RWPE2 (cell line): ENCODE data around the gene NALCN.

Experiments used
- ATAC-seq: fragments of 200-7000 bp; cut with Tn5 transposase; 3 replicates; pipeline ENCODE4 v1.9.1; 2021; ENCODE audit warnings: low read depth
- DNase-seq: peaks from one replicate; pipeline ENCODE4 v3.0.0-alpha.2; 2020; ENCODE audit warnings: low spot score
- H3K27ac ChIP-seq: fragments of 450-650 bp; 2 replicates; pipeline ENCODE4 v1.5.1; 2017; ENCODE audit warnings: mild to moderate bottlenecking; ENCODE audit not compliant: poor library complexity, severe bottlenecking
- H3K27me3 ChIP-seq: fragments of 250-450 bp; sonication (Bioruptor Pico); 2 replicates; pipeline ENCODE4 v1.5.1; 2021; ENCODE audit warnings: mild to moderate bottlenecking, moderate library complexity; ENCODE audit not compliant: insufficient read depth, poor library complexity, severe bottlenecking
- H3K36me3 ChIP-seq: fragments of 250-450 bp; sonication (Bioruptor Pico); 2 replicates; pipeline ENCODE4 v1.5.1; 2020; ENCODE audit warnings: low read depth, mild to moderate bottlenecking, moderate library complexity
- H3K4me1 ChIP-seq: fragments of 250-450 bp; sonication (Bioruptor Pico); 2 replicates; pipeline ENCODE4 v1.5.1; 2021; ENCODE audit warnings: mild to moderate bottlenecking, moderate library complexity; ENCODE audit not compliant: insufficient read depth, poor library complexity, severe bottlenecking
- H3K4me3 ChIP-seq: fragments of 250-450 bp; sonication (Bioruptor Pico); 2 replicates; pipeline ENCODE4 v1.5.1; 2021; ENCODE audit warnings: mild to moderate bottlenecking, moderate library complexity; ENCODE audit not compliant: severe bottlenecking
- H3K9me3 ChIP-seq: fragments of 250-450 bp; sonication (Bioruptor Pico); 2 replicates; pipeline ENCODE4 v1.5.1; 2021; ENCODE audit warnings: mild to moderate bottlenecking, moderate library complexity; ENCODE audit not compliant: severe bottlenecking
- TF ChIP-seq, protein P1 (sequence below): fragments of 450-650 bp; IDR thresholded peaks from one replicate; pipeline ENCODE4 v1.5.1; 2017; ENCODE audit warnings: mild to moderate bottlenecking, moderate library complexity; ENCODE audit not compliant: poor library complexity, severe bottlenecking

Gene NALCN

DNA sequence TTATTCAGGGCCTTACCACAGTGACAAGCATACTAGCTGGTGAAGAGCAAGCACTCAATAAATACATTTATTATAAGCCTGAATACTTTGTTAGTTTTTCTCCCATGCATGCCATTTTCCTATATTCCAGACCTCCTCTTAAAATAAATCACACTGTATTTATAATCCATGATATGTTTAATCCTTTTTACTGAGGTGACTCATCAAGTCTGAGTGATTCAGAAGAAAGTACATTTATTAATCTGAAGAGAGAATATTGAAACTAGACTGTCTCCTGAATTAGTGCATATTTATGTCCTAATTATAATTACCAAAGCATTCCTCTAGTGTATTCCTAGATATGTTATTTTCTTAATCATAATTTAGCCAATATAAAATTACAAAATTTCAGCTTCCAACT is 323.3 kb downstream of the NALCN start:
- H3K4me3 ChIP-seq, result no peak overlapping the region
- no peaks in the 10 kb centered on the region for H3K36me3 ChIP-seq
- H3K27me3 ChIP-seq, result no peaks in the 10 kb centered on the region
- no peak for DNase-seq
- H3K9me3 ChIP-seq, result no peaks in the 10 kb centered on the region
- TF ChIP-seq, protein P1, sequence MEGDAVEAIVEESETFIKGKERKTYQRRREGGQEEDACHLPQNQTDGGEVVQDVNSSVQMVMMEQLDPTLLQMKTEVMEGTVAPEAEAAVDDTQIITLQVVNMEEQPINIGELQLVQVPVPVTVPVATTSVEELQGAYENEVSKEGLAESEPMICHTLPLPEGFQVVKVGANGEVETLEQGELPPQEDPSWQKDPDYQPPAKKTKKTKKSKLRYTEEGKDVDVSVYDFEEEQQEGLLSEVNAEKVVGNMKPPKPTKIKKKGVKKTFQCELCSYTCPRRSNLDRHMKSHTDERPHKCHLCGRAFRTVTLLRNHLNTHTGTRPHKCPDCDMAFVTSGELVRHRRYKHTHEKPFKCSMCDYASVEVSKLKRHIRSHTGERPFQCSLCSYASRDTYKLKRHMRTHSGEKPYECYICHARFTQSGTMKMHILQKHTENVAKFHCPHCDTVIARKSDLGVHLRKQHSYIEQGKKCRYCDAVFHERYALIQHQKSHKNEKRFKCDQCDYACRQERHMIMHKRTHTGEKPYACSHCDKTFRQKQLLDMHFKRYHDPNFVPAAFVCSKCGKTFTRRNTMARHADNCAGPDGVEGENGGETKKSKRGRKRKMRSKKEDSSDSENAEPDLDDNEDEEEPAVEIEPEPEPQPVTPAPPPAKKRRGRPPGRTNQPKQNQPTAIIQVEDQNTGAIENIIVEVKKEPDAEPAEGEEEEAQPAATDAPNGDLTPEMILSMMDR, result no peak
- no peak for ATAC-seq
- no peaks in the 10 kb centered on the region for H3K4me1 ChIP-seq
- H3K27ac ChIP-seq, result no peak overlapping the region

DNA sequence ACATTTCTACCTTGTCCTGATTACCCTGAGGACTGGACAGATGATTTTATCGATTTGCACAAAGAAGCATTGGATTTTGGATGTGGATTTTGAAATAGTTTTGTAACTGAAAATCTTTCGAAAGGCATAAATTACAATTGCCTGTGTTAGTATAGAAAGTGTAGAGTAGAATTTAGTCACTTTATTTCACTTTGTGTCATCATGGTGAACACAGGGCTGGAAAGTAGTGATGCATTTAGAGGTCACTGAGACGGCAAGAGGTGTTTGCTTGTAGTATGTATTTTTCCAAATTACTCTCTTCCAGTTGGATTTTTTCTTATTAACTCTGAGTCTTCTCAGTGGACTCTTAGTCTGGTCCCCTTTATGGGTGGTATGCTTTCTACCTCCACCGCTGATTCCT is 326.0 kb downstream of the NALCN start:
- TF ChIP-seq, protein P1, result no peak
- DNase-seq, result no peak
- Histone ChIP-seq H3K27ac (no peak overlapping the region), H3K4me1 (no peaks in the 10 kb centered on the region), H3K9me3 (no peaks in the 10 kb centered on the region), H3K4me3 (no peak overlapping the region), H3K27me3 (no peaks in the 10 kb centered on the region), H3K36me3 (no peaks in the 10 kb centered on the region)
- no peak for ATAC-seq

DNA sequence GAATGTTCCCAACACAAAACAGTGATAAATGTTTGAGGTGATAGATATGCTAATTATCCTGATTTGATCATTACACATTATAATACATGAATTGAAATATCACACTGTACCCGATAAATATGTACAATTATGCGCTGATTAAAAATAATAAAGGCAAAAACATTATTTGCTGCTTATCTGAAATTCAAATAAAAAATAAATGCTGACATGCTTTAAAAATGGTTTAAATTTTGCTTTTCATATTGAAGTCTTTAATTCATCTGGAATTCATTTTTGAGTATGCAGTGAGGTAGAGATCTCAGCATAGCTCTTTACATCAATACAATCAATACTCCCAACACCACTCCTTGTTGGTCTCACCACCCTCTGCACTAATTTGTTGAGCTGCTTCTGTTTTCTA is 330.8 kb downstream of the NALCN start:
- Histone ChIP-seq H3K27ac (no peak overlapping the region), H3K4me3 (no peak overlapping the region), H3K4me1 (no peaks in the 10 kb centered on the region), H3K9me3 (no peaks in the 10 kb centered on the region), H3K27me3 (no peaks in the 10 kb centered on the region), H3K36me3 (no peaks in the 10 kb centered on the region)
- TF ChIP-seq, protein P1, result no peak
- ATAC-seq (no peak), DNase-seq (no peak)

DNA sequence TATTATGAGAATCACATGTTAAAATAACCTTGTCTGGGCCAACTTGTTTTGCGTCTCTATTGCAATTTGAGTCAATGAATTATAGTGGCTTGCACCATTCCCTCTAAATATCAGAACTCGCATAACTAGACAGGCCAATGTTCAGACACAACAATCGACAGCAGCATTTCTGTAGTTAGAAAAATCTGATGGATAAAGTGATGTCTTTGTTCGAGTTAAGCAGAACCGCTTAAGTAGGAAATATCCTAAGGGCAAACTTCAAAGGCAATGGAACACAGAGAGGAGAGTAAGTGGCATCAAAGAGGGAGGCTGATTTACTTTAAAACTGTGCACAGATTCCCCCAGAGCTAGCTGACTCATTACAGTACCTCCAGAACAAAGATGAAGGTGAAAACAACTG is 333.9 kb downstream of the NALCN start:
- TF ChIP-seq, protein P1, result no peak
- H3K4me3 ChIP-seq, result no peak overlapping the region
- no peaks in the 10 kb centered on the region for H3K36me3 ChIP-seq
- no peaks in the 10 kb centered on the region for H3K27me3 ChIP-seq
- no peak overlapping the region for H3K27ac ChIP-seq
- H3K9me3 ChIP-seq, result no peaks in the 10 kb centered on the region
- DNase-seq (no peak), ATAC-seq (no peak)
- no peaks in the 10 kb centered on the region for H3K4me1 ChIP-seq

DNA sequence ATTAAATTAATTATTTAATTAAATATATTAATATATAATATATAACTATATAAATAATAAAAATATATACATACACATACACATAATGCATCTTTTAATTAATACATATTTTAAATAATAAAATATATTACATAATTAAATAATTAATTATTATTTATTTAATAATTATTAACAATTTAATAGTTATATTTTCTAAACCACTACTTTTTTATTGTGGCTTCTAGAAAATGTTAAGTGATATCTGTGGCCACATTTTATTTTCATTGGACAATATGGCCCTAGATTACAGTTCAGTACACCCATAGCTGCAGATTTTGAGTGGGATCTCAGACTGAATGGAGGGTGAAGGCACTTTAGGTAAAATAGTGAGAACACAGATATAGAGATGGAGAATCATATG is 335.7 kb downstream of the NALCN start:
- Histone ChIP-seq H3K27ac (no peak overlapping the region), H3K9me3 (no peaks in the 10 kb centered on the region), H3K4me1 (no peaks in the 10 kb centered on the region), H3K27me3 (no peaks in the 10 kb centered on the region), H3K36me3 (no peaks in the 10 kb centered on the region), H3K4me3 (no peak overlapping the region)
- TF ChIP-seq, protein P1, result no peak
- no peak for DNase-seq
- ATAC-seq, result no peak
